SK-N-MC (cell line): ENCODE data around the gene SGPP1.

Experiments
- EZH2 ChIP-seq: fragments of 200-600 bp; sonication (generic); IDR thresholded peaks from one replicate; pipeline ENCODE4 v1.6.1; 2017; ENCODE audit warnings: antibody characterized with exemption
- FOXP2 ChIP-seq: optimal IDR thresholded peaks from 2 replicates; pipeline ENCODE3; 2011; ENCODE audit warnings: mild to moderate bottlenecking, moderate library complexity; ENCODE audit not compliant: insufficient read depth; ENCODE audit errors: extremely low read length, control extremely low read depth
- POLR2AphosphoS5 ChIP-seq: IDR thresholded peaks from 2 replicates; pipeline ENCODE4 v1.6.1; 2012; ENCODE audit warnings: mild to moderate bottlenecking, low read depth, low read length, borderline replicate concordance

DNA sequence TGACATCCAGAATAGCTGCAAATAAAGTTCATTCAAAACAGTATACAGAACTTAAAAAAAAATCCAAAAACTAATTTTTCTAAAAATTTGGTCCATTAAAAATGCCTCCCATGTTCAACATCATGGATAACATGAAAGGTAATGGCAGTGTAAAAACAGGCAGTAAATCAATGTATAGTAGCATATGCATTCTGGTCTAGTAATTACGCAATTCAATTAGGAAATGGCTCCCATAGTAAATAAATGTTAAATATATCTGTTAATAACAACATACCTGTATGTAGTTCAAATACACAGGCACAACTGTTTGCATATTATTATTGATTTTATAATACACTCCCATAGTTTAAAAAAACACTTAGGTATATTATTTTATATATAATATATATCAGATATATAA is 42.5 kb downstream of the SGPP1 start:
- TF ChIP-seq EZH2 (no peak), POLR2AphosphoS5 (no peak), FOXP2 (no peak)
